ENCODE measurements around the gene PRPF38B. TPM values are rescaled to one million over a fixed set of nuclear protein-coding genes. Genes with fewer than 3 reads are reported as not detected.

PRPF38B gene
- total RNA-seq, 1 donor: 14.1 TPM

GRCh38 chr1:108729481-108729880, 37.4 kb downstream of the PRPF38B start:
- H3K79me2 ChIP-seq (ENCODE audit: insufficient read depth, low read length): no peaks in the 10 kb centered on the region
- no peak overlapping the region for H3K4me3 ChIP-seq (ENCODE audit: insufficient read depth, low read length)
- H3K9me3 ChIP-seq (ENCODE audit: low read depth, low read length): no peaks in the 10 kb centered on the region
- no peaks in the 10 kb centered on the region for H4K20me1 ChIP-seq (ENCODE audit: insufficient read depth, low read length)
- peaks cover 4% of the 10 kb centered on the region for H3K4me1 ChIP-seq (ENCODE audit: insufficient read depth, low read length)
- no peak overlapping the region for H2AFZ ChIP-seq (ENCODE audit: low read length)
- DNase-seq (ENCODE audit: insufficient read length, low spot score, missing footprints): no peak
- TF ChIP-seq CTCF (IDR thresholded peaks at IDR 0.05; ENCODE audit: extremely low read depth, low read depth, low read length): no peak
- no peak overlapping the region for H3K27ac ChIP-seq (ENCODE audit: low read depth, low read length)
- H3K36me3 ChIP-seq (ENCODE audit: insufficient read depth, low read length): no peaks in the 10 kb centered on the region
- H3K27me3 ChIP-seq (ENCODE audit: insufficient read depth, low read length): no peaks in the 10 kb centered on the region
- no peak overlapping the region for H3K4me2 ChIP-seq (ENCODE audit: insufficient read depth, low read length)

GRCh38 chr1:108732398-108732797, 40.3 kb downstream of the PRPF38B start:
- Histone ChIP-seq H3K27ac (ENCODE audit: low read depth, low read length) (no peak overlapping the region), H3K36me3 (ENCODE audit: insufficient read depth, low read length) (no peaks in the 10 kb centered on the region), H3K9me3 (ENCODE audit: low read depth, low read length) (no peaks in the 10 kb centered on the region), H2AFZ (ENCODE audit: low read length) (no peak overlapping the region), H3K27me3 (ENCODE audit: insufficient read depth, low read length) (peaks cover 2% of the 10 kb centered on the region), H3K4me1 (ENCODE audit: insufficient read depth, low read length) (peaks cover 4% of the 10 kb centered on the region), H3K79me2 (ENCODE audit: insufficient read depth, low read length) (no peaks in the 10 kb centered on the region), H3K4me3 (ENCODE audit: insufficient read depth, low read length) (no peak overlapping the region), H4K20me1 (ENCODE audit: insufficient read depth, low read length) (no peaks in the 10 kb centered on the region), H3K4me2 (ENCODE audit: insufficient read depth, low read length) (no peak overlapping the region)
- no peak for TF ChIP-seq CTCF (IDR thresholded peaks at IDR 0.05; ENCODE audit: extremely low read depth, low read depth, low read length)
- peak; percentile 85 for DNase-seq (ENCODE audit: insufficient read length, low spot score, missing footprints)

GRCh38 chr1:108734171-108734865, 42.2 kb downstream of the PRPF38B start:
- TF ChIP-seq CTCF (IDR thresholded peaks at IDR 0.05; ENCODE audit: extremely low read depth, low read depth, low read length): no peak
- Histone ChIP-seq H3K9me3 (ENCODE audit: low read depth, low read length) (no peaks in the 10 kb centered on the region), H3K79me2 (ENCODE audit: insufficient read depth, low read length) (no peaks in the 10 kb centered on the region), H3K27me3 (ENCODE audit: insufficient read depth, low read length) (peaks cover 2% of the 10 kb centered on the region), H3K4me3 (ENCODE audit: insufficient read depth, low read length) (no peak overlapping the region), H3K36me3 (ENCODE audit: insufficient read depth, low read length) (no peaks in the 10 kb centered on the region), H3K27ac (ENCODE audit: low read depth, low read length) (no peak overlapping the region), H4K20me1 (ENCODE audit: insufficient read depth, low read length) (no peaks in the 10 kb centered on the region), H3K4me2 (ENCODE audit: insufficient read depth, low read length) (no peak overlapping the region), H3K4me1 (ENCODE audit: insufficient read depth, low read length) (peaks cover 4% of the 10 kb centered on the region), H2AFZ (ENCODE audit: low read length) (no peak overlapping the region)
- no peak for DNase-seq (ENCODE audit: insufficient read length, low spot score, missing footprints)

GRCh38 chr1:108742253-108742652, 50.1 kb downstream of the PRPF38B start:
- DNase-seq (ENCODE audit: insufficient read length, low spot score, missing footprints): no peak
- no peak overlapping the region for H3K4me3 ChIP-seq (ENCODE audit: insufficient read depth, low read length)
- no peak for TF ChIP-seq CTCF (IDR thresholded peaks at IDR 0.05; ENCODE audit: extremely low read depth, low read depth, low read length)
- no peaks in the 10 kb centered on the region for H3K9me3 ChIP-seq (ENCODE audit: low read depth, low read length)
- H3K4me1 ChIP-seq (ENCODE audit: insufficient read depth, low read length): no peaks in the 10 kb centered on the region
- H3K27ac ChIP-seq (ENCODE audit: low read depth, low read length): no peak overlapping the region
- H3K36me3 ChIP-seq (ENCODE audit: insufficient read depth, low read length): no peaks in the 10 kb centered on the region
- H2AFZ ChIP-seq (ENCODE audit: low read length): no peak overlapping the region
- H3K79me2 ChIP-seq (ENCODE audit: insufficient read depth, low read length): peaks cover under 1% of the 10 kb centered on the region
- H4K20me1 ChIP-seq (ENCODE audit: insufficient read depth, low read length): no peaks in the 10 kb centered on the region
- no peak overlapping the region for H3K4me2 ChIP-seq (ENCODE audit: insufficient read depth, low read length)
- H3K27me3 ChIP-seq (ENCODE audit: insufficient read depth, low read length): no peaks in the 10 kb centered on the region
